T follicular helper cell (primary cell): ENCODE measurements around the gene CDHR2.

Experiments used
- DNase-seq: peaks from one replicate; pipeline ENCODE4 v3.0.0-alpha.2; 2020; ENCODE audit warnings: low read depth
- total RNA-seq, 2 experiments: gene quantifications; one replicate each; lab custom pipeline; 2026; lab: John Stamatoyannopoulos, UW

The CDHR2 gene
- 0.22 to 3.4 reads per million in 2 experiments for total RNA-seq

GRCh38 chr5:176548967-176549444 is at the start of gene CDHR2:
TSS of gene CDHR2 (plus strand) at chr5:176549342. CDS start at chr5:176565353, 16,011 bp downstream.
- DNase-seq: no peak

GRCh38 chr5:176500511-176500910 is 48.6 kb upstream of the CDHR2 start:
- DNase-seq: no peak

- no peak for DNase-seq
Measured at GRCh38 chr5:176501333-176501732, 47.8 kb upstream of the CDHR2 start.

- no peak for DNase-seq
Measured at GRCh38 chr5:176503496-176503895, 45.6 kb upstream of the CDHR2 start.

- DNase-seq: no peak
Measured at GRCh38 chr5:176507911-176508310, 41.2 kb upstream of the CDHR2 start.

- DNase-seq: no peak
Measured at GRCh38 chr5:176508603-176509002, 40.5 kb upstream of the CDHR2 start.

GRCh38 chr5:176513788-176514187 is 35.4 kb upstream of the CDHR2 start:
- DNase-seq: no peak

- no peak for DNase-seq
Measured at GRCh38 chr5:176514244-176514950, 34.7 kb upstream of the CDHR2 start.

- DNase-seq: no peak
Measured at GRCh38 chr5:176515396-176515795, 33.7 kb upstream of the CDHR2 start.

- no peak for DNase-seq
Measured at GRCh38 chr5:176517053-176517661, 32.0 kb upstream of the CDHR2 start.

- DNase-seq: no peak
Measured at GRCh38 chr5:176519810-176520720, 29.1 kb upstream of the CDHR2 start.

- DNase-seq: no peak
Measured at GRCh38 chr5:176521286-176521685, 27.9 kb upstream of the CDHR2 start.

GRCh38 chr5:176521699-176522263 is 27.4 kb upstream of the CDHR2 start:
- DNase-seq: no peak

GRCh38 chr5:176524138-176524537 is 25.0 kb upstream of the CDHR2 start:
- DNase-seq: no peak

GRCh38 chr5:176524987-176525386 is 24.2 kb upstream of the CDHR2 start:
- DNase-seq: no peak

GRCh38 chr5:176525677-176526076 is 23.5 kb upstream of the CDHR2 start:
- no peak for DNase-seq

GRCh38 chr5:176526462-176526861 is 22.7 kb upstream of the CDHR2 start:
- DNase-seq: no peak

GRCh38 chr5:176527246-176528222 is 21.6 kb upstream of the CDHR2 start:
- no peak for DNase-seq

GRCh38 chr5:176528301-176528700 is 20.8 kb upstream of the CDHR2 start:
- no peak for DNase-seq

- no peak for DNase-seq
Measured at GRCh38 chr5:176528761-176529115, 20.4 kb upstream of the CDHR2 start.
